Esophagus muscularis mucosa (tissue), 4 donors: ENCODE measurements around the gene FBXO31.

Experiments used
- CTCF ChIP-seq, 3 experiments: fragments of 200-600 bp in 2 of 3; fragments of 450-650 bp in 1 of 3; sonication (generic) in 2 of 3; IDR thresholded peaks; one replicate each; pipeline ENCODE4 v1.5.1; 2017 to 2019; ENCODE audit warnings: antibody characterized with exemption in 3 of 3, mild to moderate bottlenecking in 2 of 3, moderate library complexity in 1 of 3
- EP300 ChIP-seq: sonication (generic); formaldehyde crosslinking; IDR thresholded peaks from one replicate; pipeline ENCODE4 v1.6.1; 2017; ENCODE audit warnings: antibody characterized with exemption
- POLR2A ChIP-seq: fragments of 450-650 bp; IDR thresholded peaks from one replicate; pipeline ENCODE4 v1.6.1; 2017; ENCODE audit warnings: antibody characterized with exemption, moderate library complexity, mild to moderate bottlenecking, low read depth
- POLR2AphosphoS5 ChIP-seq, 2 donors: sonication (generic); formaldehyde crosslinking; IDR thresholded peaks; one replicate each; pipeline ENCODE4 v1.6.1; 2017; ENCODE audit warnings: antibody characterized with exemption in 2 of 2

- TF ChIP-seq POLR2A, result no peak
- no peak for TF ChIP-seq CTCF (IDR thresholded peaks at IDR 0.05)
- no peak for TF ChIP-seq EP300
- no peak for TF ChIP-seq POLR2AphosphoS5 (IDR thresholded peaks at IDR 0.05)
Observed at GRCh38 chr16:87365021-87365713, 18.4 kb downstream of the FBXO31 start.
